HG02642 (cell line): ENCODE measurements around the gene TMEM132D.

Experiments
- ATAC-seq: cut with Tn5 transposase; IDR thresholded peaks from one replicate; pipeline ENCODE4 v1.9.1; 2021; ENCODE audit warnings: mild to moderate bottlenecking; ENCODE audit not compliant: unreplicated experiment, poor library complexity

The TMEM132D gene

GRCh38 chr12:129673806-129674205 lies 230.0 kb downstream of the TMEM132D start:
- no peak for ATAC-seq

- no peak for ATAC-seq
Observed at GRCh38 chr12:129672110-129672509, 231.7 kb downstream of the TMEM132D start.

GRCh38 chr12:129670256-129670920 lies 233.4 kb downstream of the TMEM132D start:
- no peak for ATAC-seq

- ATAC-seq = no peak
Observed at GRCh38 chr12:129665414-129665813, 238.4 kb downstream of the TMEM132D start.

GRCh38 chr12:129662234-129662633 lies 241.6 kb downstream of the TMEM132D start:
- no peak for ATAC-seq

GRCh38 chr12:129660946-129661345 lies 242.9 kb downstream of the TMEM132D start:
- ATAC-seq = no peak

- ATAC-seq = no peak
Observed at GRCh38 chr12:129659961-129660622, 243.7 kb downstream of the TMEM132D start.

- ATAC-seq = no peak
Observed at GRCh38 chr12:129657179-129657578, 246.6 kb downstream of the TMEM132D start.

- no peak for ATAC-seq
Observed at GRCh38 chr12:129651951-129652350, 251.9 kb downstream of the TMEM132D start.

- no peak for ATAC-seq
Observed at GRCh38 chr12:129641926-129642325, 261.9 kb downstream of the TMEM132D start.

- ATAC-seq = no peak
Observed at GRCh38 chr12:129635021-129635685, 268.7 kb downstream of the TMEM132D start.

GRCh38 chr12:129631316-129631715 lies 272.5 kb downstream of the TMEM132D start:
- ATAC-seq = no peak

- ATAC-seq = no peak
Observed at GRCh38 chr12:129629901-129630300, 273.9 kb downstream of the TMEM132D start.

- no peak for ATAC-seq
Observed at GRCh38 chr12:129622566-129622965, 281.3 kb downstream of the TMEM132D start.

GRCh38 chr12:129619271-129619670 lies 284.6 kb downstream of the TMEM132D start:
- no peak for ATAC-seq

GRCh38 chr12:129617849-129618248 lies 286.0 kb downstream of the TMEM132D start:
- no peak for ATAC-seq

GRCh38 chr12:129615001-129615400 lies 288.8 kb downstream of the TMEM132D start:
- no peak for ATAC-seq

- no peak for ATAC-seq
Observed at GRCh38 chr12:129614221-129614885, 289.5 kb downstream of the TMEM132D start.

- no peak for ATAC-seq
Observed at GRCh38 chr12:129613314-129613713, 290.5 kb downstream of the TMEM132D start.

- no peak for ATAC-seq
Observed at GRCh38 chr12:129610601-129611120, 293.2 kb downstream of the TMEM132D start.

- no peak for ATAC-seq
Observed at GRCh38 chr12:129607756-129608155, 296.1 kb downstream of the TMEM132D start.
